SIG-M5 treated with dmso at 0.1 percent for 504 hours (cell line): ENCODE data around the gene GTPBP6.
"Not testable (repeated sequence)": the region's sequence is repeated elsewhere in the genome, so short reads cannot be mapped to it uniquely, and the experiment has no call there.

Source experiments
- DNase-seq: peaks from one replicate; lab custom pipeline; 2025; ENCODE audit not compliant: unreplicated experiment; lab: John Stamatoyannopoulos, UW

The GTPBP6 gene

GRCh38 chrX:318068-318738, 393 bp downstream of the GTPBP6 start:
- no peak for DNase-seq

GRCh38 chrX:317424-318067, 1.1 kb downstream of the GTPBP6 start:
- DNase-seq: no peak

GRCh38 chrX:316351-317325, 2.0 kb downstream of the GTPBP6 start:
- no peak for DNase-seq

GRCh38 chrX:314781-315595, 3.6 kb downstream of the GTPBP6 start:
- DNase-seq: no peak

GRCh38 chrX:314049-314448, 4.5 kb downstream of the GTPBP6 start:
- DNase-seq: no peak

GRCh38 chrX:313546-313945, 5.0 kb downstream of the GTPBP6 start:
- DNase-seq: no peak

GRCh38 chrX:312621-313331, 5.8 kb downstream of the GTPBP6 start:
- DNase-seq: no peak

GRCh38 chrX:311156-312129, 7.2 kb downstream of the GTPBP6 start:
- no peak for DNase-seq

GRCh38 chrX:310621-311155, 7.9 kb downstream of the GTPBP6 start:
- DNase-seq: no peak

- DNase-seq: no peak
Measured at GRCh38 chrX:308821-309520, 9.6 kb downstream of the GTPBP6 start.

GRCh38 chrX:307261-308111, 11.1 kb downstream of the GTPBP6 start:
- no peak for DNase-seq

- not testable (repeated sequence) for DNase-seq
Measured at GRCh38 chrX:306614-307251, 11.9 kb downstream of the GTPBP6 start.

GRCh38 chrX:305781-306613, 12.6 kb downstream of the GTPBP6 start:
- not testable (repeated sequence) for DNase-seq

GRCh38 chrX:302975-303374, 15.6 kb downstream of the GTPBP6 start:
- no peak for DNase-seq

- DNase-seq: no peak
Measured at GRCh38 chrX:300334-300733, 18.3 kb downstream of the GTPBP6 start.

GRCh38 chrX:298993-299392, 19.6 kb downstream of the GTPBP6 start:
- no peak for DNase-seq
